ENCODE results near the gene DPYD. TPM values are rescaled to one million over a fixed set of nuclear protein-coding genes. Genes with fewer than 3 reads are reported as not detected.

Gene DPYD
- total and polyA plus RNA-seq, 4 experiments from 2014 or later, result 49.7 to 58.4 (median 51.9) TPM

DNA sequence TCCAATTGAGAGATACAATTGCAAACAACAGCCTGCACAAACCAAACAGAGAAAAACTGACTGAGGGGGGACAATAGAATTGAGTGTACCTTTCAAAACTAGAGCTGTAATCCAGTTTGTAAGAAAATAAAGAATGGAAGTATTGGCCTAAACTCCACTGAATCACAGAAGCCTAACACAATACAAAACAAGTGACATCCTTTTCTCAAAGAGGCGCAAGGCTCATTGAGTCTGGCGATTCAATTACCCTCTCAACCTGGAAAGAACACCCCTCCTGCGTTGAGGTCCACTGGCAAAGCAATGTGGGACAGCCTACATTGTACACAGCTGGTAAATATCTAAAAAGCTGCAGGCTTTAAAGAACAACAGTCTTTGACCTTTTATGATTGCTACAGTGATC is 182.6 kb downstream of the DPYD start:
- Histone ChIP-seq H3K27me3 (ENCODE audit: insufficient read depth, low read length) (no peaks in the 10 kb centered on the region), H3K36me3 (ENCODE audit: insufficient read depth, low read length) (no peaks in the 10 kb centered on the region), H3K9me3 (ENCODE audit: control insufficient read depth in 1 of 2, low read length in 2 of 2) (no peaks in the 10 kb centered on the region), H3K27ac (ENCODE audit: low read depth, low read length) (no peak overlapping the region), H3K4me1 (ENCODE audit: insufficient read depth, low read length) (no peaks in the 10 kb centered on the region), H3K4me3 (ENCODE audit: low read length in 2 of 2) (no peak overlapping the region)
- DNase-seq, result no peak
- Mint-ChIP-seq H3K36me3 (peaks cover 28 to 33% of the 10 kb centered on the region in 2 donors), H3K9me3 (no peaks in the 10 kb centered on the region), H3K27me3 (no peaks in the 10 kb centered on the region), H3K4me3 (no peak overlapping the region), H3K27ac (no peak overlapping the region), H3K4me1 (peaks cover 0 to 11% (median 8%) of the 10 kb centered on the region in 4 donors)
- ChIA-PET CTCF (ENCODE audit: partially characterized antibody) (no interaction called here), POLR2A (ENCODE audit: partially characterized antibody) (no interaction called here)
- intact Hi-C loops (cut with micrococcal nuclease), result no loop called here

DNA sequence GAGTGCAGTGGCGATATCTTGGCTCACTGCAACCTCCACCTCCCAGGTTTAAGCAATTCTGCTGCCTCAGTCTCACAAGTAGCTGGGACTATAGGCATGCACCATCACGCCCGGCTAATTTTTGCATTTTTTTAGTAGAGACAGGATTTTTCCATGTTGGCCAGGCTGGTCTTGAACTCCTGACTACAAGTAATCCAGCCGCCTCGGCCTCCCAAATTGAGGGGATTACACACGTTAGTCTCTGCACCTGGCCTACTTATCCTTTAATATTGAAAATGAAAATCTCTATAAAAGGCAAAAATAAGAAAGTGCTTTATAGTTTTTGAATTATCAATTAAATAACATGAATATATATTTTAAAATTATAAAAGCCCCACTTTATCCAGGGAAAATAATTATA is 190.6 kb downstream of the DPYD start:
- Histone ChIP-seq H3K27me3 (ENCODE audit: insufficient read depth, low read length) (no peaks in the 10 kb centered on the region), H3K4me1 (ENCODE audit: insufficient read depth, low read length) (no peaks in the 10 kb centered on the region), H3K9me3 (ENCODE audit: control insufficient read depth in 1 of 2, low read length in 2 of 2) (no peaks in the 10 kb centered on the region), H3K36me3 (ENCODE audit: insufficient read depth, low read length) (no peaks in the 10 kb centered on the region), H3K27ac (ENCODE audit: low read depth, low read length) (no peak overlapping the region), H3K4me3 (ENCODE audit: low read length in 2 of 2) (no peak overlapping the region)
- Mint-ChIP-seq H3K9me3 (no peaks in the 10 kb centered on the region), H3K4me1 (peaks cover 0 to 7% (median 5%) of the 10 kb centered on the region in 4 donors), H3K36me3 (peaks cover 7 to 11% of the 10 kb centered on the region in 2 donors), H3K27ac (no peak overlapping the region), H3K27me3 (no peaks in the 10 kb centered on the region), H3K4me3 (no peak overlapping the region)
- POLR2A ChIA-PET (ENCODE audit: partially characterized antibody), result no interaction called here
- no peak for DNase-seq
- CTCF ChIA-PET (ENCODE audit: partially characterized antibody), result no interaction called here
- intact Hi-C loops (cut with micrococcal nuclease), result no loop called here

DNA sequence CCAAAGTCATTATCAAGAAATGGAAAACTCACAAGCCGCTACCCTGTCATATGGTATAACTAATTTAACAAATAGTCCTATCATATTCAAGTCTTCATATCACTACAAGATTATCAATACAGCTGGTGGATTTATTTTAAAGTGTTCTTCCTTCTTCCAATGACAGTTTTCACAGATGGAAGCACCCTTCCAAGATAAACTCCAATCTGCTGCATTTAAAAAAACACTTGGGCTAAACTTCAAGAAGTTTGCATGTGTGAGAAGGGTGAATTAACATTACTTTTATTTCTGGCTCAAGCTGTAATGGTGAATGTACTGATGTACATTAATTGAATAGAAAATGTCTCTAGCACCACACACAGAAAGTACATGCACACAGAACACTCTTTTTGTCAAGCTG is 192.4 kb downstream of the DPYD start:
- no peak overlapping the region for H3K27ac Mint-ChIP-seq
- H3K4me3 Mint-ChIP-seq, result no peak overlapping the region
- Histone ChIP-seq H3K36me3 (ENCODE audit: insufficient read depth, low read length) (no peaks in the 10 kb centered on the region), H3K4me1 (ENCODE audit: insufficient read depth, low read length) (no peaks in the 10 kb centered on the region), H3K9me3 (ENCODE audit: control insufficient read depth in 1 of 2, low read length in 2 of 2) (no peaks in the 10 kb centered on the region), H3K27me3 (ENCODE audit: insufficient read depth, low read length) (no peaks in the 10 kb centered on the region), H3K4me3 (ENCODE audit: low read length in 2 of 2) (no peak overlapping the region), H3K27ac (ENCODE audit: low read depth, low read length) (no peak overlapping the region)
- DNase-seq, result no peak
- POLR2A ChIA-PET (ENCODE audit: partially characterized antibody), result no interaction called here
- peaks cover 0 to 7% (median 1%) of the 10 kb centered on the region in 8 donors for H3K9me3 Mint-ChIP-seq
- H3K4me1 Mint-ChIP-seq, result peaks cover 4 to 11% (median 5%) of the 10 kb centered on the region in 4 donors
- intact Hi-C loops (cut with micrococcal nuclease), result no loop called here
- H3K36me3 Mint-ChIP-seq, result peaks cover 16 to 21% of the 10 kb centered on the region in 2 donors
- no peaks in the 10 kb centered on the region for H3K27me3 Mint-ChIP-seq
- CTCF ChIA-PET (ENCODE audit: partially characterized antibody), result interaction anchor here (1.2 kb wide), 1 partner anchor 12 kb away, joined by 3 read pairs; no protein-coding TSS in a partner anchor

DNA sequence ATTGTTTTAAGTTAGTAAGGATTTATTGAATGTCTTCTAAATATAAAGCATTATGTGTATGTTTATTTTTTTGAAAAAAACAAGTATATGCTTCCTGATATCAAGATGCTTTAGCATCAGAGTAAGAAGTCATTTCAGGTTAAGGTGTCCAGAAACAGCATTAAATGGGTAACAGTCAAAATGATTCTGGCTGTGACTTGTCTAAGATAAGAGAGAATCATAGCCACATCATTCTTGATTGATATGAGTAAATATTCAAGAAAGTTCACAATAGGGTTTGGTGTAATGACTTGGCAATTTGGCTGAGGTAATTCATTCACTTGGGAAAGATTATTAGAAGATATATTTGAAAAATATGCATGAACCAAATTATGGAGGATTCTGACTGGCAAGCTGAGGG is 193.8 kb downstream of the DPYD start:
- H3K4me1 ChIP-seq (ENCODE audit: insufficient read depth, low read length), result no peaks in the 10 kb centered on the region
- no peak overlapping the region for H3K27ac ChIP-seq (ENCODE audit: low read depth, low read length)
- no peak overlapping the region for H3K4me3 ChIP-seq (ENCODE audit: low read length in 2 of 2)
- DNase-seq, result no peak
- no peaks in the 10 kb centered on the region for H3K36me3 ChIP-seq (ENCODE audit: insufficient read depth, low read length)
- peaks cover 4 to 11% (median 5%) of the 10 kb centered on the region in 4 donors for H3K4me1 Mint-ChIP-seq
- peaks cover 0 to 7% (median 1%) of the 10 kb centered on the region in 8 donors for H3K9me3 Mint-ChIP-seq
- ChIA-PET CTCF (ENCODE audit: partially characterized antibody) (no interaction called here), POLR2A (ENCODE audit: partially characterized antibody) (no interaction called here)
- no peak overlapping the region for H3K4me3 Mint-ChIP-seq
- no peaks in the 10 kb centered on the region for H3K9me3 ChIP-seq (ENCODE audit: control insufficient read depth in 1 of 2, low read length in 2 of 2)
- no peak overlapping the region for H3K27ac Mint-ChIP-seq
- peaks cover 16 to 21% of the 10 kb centered on the region in 2 donors for H3K36me3 Mint-ChIP-seq
- H3K27me3 Mint-ChIP-seq, result no peaks in the 10 kb centered on the region
- intact Hi-C loops (cut with micrococcal nuclease), result no loop called here
- H3K27me3 ChIP-seq (ENCODE audit: insufficient read depth, low read length), result no peaks in the 10 kb centered on the region

DNA sequence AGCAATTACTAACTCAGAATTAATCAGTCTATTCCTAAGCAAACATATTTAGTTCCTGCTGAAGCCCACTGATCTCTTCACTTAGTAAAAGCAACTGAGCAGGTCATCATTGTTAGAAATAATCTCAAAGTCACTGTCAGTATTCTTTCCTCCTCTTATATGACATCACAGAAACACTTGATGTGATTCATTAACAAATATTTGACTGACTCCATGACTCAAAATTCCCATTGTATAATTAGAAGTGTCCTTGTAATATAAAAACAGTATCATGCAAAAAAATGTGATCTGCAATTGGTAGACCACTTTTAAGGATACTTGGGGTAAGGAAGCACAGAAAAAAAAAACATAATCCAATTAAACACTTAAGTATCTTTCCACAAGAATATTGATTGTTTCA is 194.4 kb downstream of the DPYD start:
- peaks cover 16 to 22% of the 10 kb centered on the region in 2 donors for H3K36me3 Mint-ChIP-seq
- no peaks in the 10 kb centered on the region for H3K9me3 ChIP-seq (ENCODE audit: control insufficient read depth in 1 of 2, low read length in 2 of 2)
- no peaks in the 10 kb centered on the region for H3K4me1 ChIP-seq (ENCODE audit: insufficient read depth, low read length)
- no peaks in the 10 kb centered on the region for H3K27me3 ChIP-seq (ENCODE audit: insufficient read depth, low read length)
- POLR2A ChIA-PET (ENCODE audit: partially characterized antibody), result no interaction called here
- CTCF ChIA-PET (ENCODE audit: partially characterized antibody), result no interaction called here
- no peak overlapping the region for H3K27ac ChIP-seq (ENCODE audit: low read depth, low read length)
- no peak overlapping the region for H3K4me3 ChIP-seq (ENCODE audit: low read length in 2 of 2)
- H3K27ac Mint-ChIP-seq, result no peak overlapping the region
- H3K4me3 Mint-ChIP-seq, result no peak overlapping the region
- H3K36me3 ChIP-seq (ENCODE audit: insufficient read depth, low read length), result no peaks in the 10 kb centered on the region
- H3K9me3 Mint-ChIP-seq, result peaks cover 0 to 7% (median 1%) of the 10 kb centered on the region in 8 donors
- H3K27me3 Mint-ChIP-seq, result no peaks in the 10 kb centered on the region
- intact Hi-C loops (cut with micrococcal nuclease), result no loop called here
- H3K4me1 Mint-ChIP-seq, result peaks cover 4 to 11% (median 5%) of the 10 kb centered on the region in 4 donors
- no peak for DNase-seq

DNA sequence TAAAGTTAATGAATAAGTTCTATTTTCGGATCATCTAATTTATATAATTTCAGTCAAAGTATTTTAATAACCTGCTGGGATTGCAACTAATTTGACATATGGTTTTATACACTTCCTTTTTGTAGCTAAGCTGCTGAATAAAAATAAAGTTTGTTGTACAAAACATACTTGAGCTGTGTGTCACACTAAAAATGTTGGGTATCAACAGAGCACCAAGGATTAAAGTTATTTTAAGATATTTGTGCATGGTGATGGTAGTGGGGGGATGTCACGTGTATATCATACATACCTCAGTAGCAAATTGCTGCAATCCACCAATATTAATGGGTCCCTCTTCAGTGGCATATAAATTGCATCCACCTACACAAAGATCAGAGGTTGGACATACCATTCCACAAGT is 199.6 kb downstream of the DPYD start:
- Histone ChIP-seq H3K4me3 (ENCODE audit: low read length in 2 of 2) (no peak overlapping the region), H3K27ac (ENCODE audit: low read depth, low read length) (no peak overlapping the region), H3K9me3 (ENCODE audit: control insufficient read depth in 1 of 2, low read length in 2 of 2) (no peaks in the 10 kb centered on the region), H3K36me3 (ENCODE audit: insufficient read depth, low read length) (no peaks in the 10 kb centered on the region), H3K27me3 (ENCODE audit: insufficient read depth, low read length) (no peaks in the 10 kb centered on the region), H3K4me1 (ENCODE audit: insufficient read depth, low read length) (no peaks in the 10 kb centered on the region)
- peaks cover 0 to 7% (median 4%) of the 10 kb centered on the region in 8 donors for H3K9me3 Mint-ChIP-seq
- DNase-seq, result no peak
- peaks cover 0 to 6% (median 2%) of the 10 kb centered on the region in 4 donors for H3K4me1 Mint-ChIP-seq
- intact Hi-C loops (cut with micrococcal nuclease), result no loop called here
- H3K36me3 Mint-ChIP-seq, result peaks cover 47 to 50% of the 10 kb centered on the region in 2 donors
- H3K4me3 Mint-ChIP-seq, result no peak overlapping the region
- H3K27me3 Mint-ChIP-seq, result no peaks in the 10 kb centered on the region
- no peak overlapping the region for H3K27ac Mint-ChIP-seq
- ChIA-PET CTCF (ENCODE audit: partially characterized antibody) (no interaction called here), POLR2A (ENCODE audit: partially characterized antibody) (no interaction called here)

DNA sequence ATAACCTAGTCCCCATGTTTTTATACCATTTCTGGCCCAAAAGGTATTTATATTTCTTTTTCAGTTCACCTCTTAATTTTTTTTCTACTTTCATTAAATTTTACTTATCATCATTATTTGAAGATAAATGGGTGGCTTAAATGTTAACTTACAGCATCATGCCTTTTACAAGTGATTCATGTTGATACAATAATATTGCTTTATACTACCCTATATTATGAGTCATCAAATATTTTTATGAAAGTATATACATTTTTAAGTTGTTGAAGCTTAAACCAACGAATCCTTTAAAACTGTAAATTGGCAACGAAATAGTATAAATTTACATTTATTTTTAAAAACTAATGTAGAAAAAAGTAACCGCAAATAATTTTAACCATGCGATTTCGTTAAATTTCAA is 207.9 kb downstream of the DPYD start:
- Mint-ChIP-seq H3K27ac (no peak overlapping the region), H3K27me3 (no peaks in the 10 kb centered on the region), H3K4me1 (no peaks in the 10 kb centered on the region), H3K9me3 (peaks cover 0 to 5% (median 0%) of the 10 kb centered on the region in 8 donors), H3K4me3 (no peak overlapping the region), H3K36me3 (peaks cover 28 to 33% of the 10 kb centered on the region in 2 donors)
- H3K4me3 ChIP-seq (ENCODE audit: low read length in 2 of 2), result no peak overlapping the region
- no peaks in the 10 kb centered on the region for H3K36me3 ChIP-seq (ENCODE audit: insufficient read depth, low read length)
- H3K27me3 ChIP-seq (ENCODE audit: insufficient read depth, low read length), result no peaks in the 10 kb centered on the region
- ChIA-PET CTCF (ENCODE audit: partially characterized antibody) (no interaction called here), POLR2A (ENCODE audit: partially characterized antibody) (no interaction called here)
- no peak for DNase-seq
- intact Hi-C loops (cut with micrococcal nuclease), result no loop called here
- H3K9me3 ChIP-seq (ENCODE audit: control insufficient read depth in 1 of 2, low read length in 2 of 2), result no peaks in the 10 kb centered on the region
- no peak overlapping the region for H3K27ac ChIP-seq (ENCODE audit: low read depth, low read length)
- H3K4me1 ChIP-seq (ENCODE audit: insufficient read depth, low read length), result no peaks in the 10 kb centered on the region

DNA sequence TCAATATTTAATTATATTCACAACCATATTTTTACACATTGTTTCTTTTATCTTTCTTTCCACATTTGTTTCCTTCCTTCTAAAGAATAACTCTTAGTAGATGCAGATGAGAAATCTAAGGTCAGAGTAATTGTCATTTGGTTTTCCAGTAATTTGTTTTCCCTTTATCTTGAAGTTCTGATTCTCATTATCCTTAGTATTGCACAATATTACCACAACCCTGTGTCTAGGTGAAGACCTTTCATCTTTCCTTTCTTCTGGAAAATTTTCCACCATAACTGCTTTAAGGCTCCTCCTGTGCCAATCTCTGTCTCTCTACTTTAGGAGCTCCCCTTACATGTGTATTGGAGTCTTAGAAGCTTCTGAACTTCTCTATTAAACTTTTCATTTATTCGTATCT is 209.0 kb downstream of the DPYD start:
- Mint-ChIP-seq H3K4me1 (no peaks in the 10 kb centered on the region), H3K27me3 (no peaks in the 10 kb centered on the region), H3K9me3 (peaks cover 0 to 4% (median 3%) of the 10 kb centered on the region in 8 donors), H3K4me3 (no peak overlapping the region), H3K27ac (no peak overlapping the region), H3K36me3 (peaks cover 28 to 29% of the 10 kb centered on the region in 2 donors)
- H3K27ac ChIP-seq (ENCODE audit: low read depth, low read length), result no peak overlapping the region
- intact Hi-C loops (cut with micrococcal nuclease), result no loop called here
- no peaks in the 10 kb centered on the region for H3K9me3 ChIP-seq (ENCODE audit: control insufficient read depth in 1 of 2, low read length in 2 of 2)
- ChIA-PET CTCF (ENCODE audit: partially characterized antibody) (no interaction called here), POLR2A (ENCODE audit: partially characterized antibody) (no interaction called here)
- no peaks in the 10 kb centered on the region for H3K27me3 ChIP-seq (ENCODE audit: insufficient read depth, low read length)
- H3K4me1 ChIP-seq (ENCODE audit: insufficient read depth, low read length), result no peaks in the 10 kb centered on the region
- no peaks in the 10 kb centered on the region for H3K36me3 ChIP-seq (ENCODE audit: insufficient read depth, low read length)
- H3K4me3 ChIP-seq (ENCODE audit: low read length in 2 of 2), result no peak overlapping the region
- no peak for DNase-seq

Measured in CD4-positive, alpha-beta memory T cell (primary cell).